Measurements from ENCODE around the gene CCDC194. TPM values are rescaled to one million over a fixed set of nuclear protein-coding genes. Genes with fewer than 3 reads are reported as not detected.

Gene CCDC194
- total and polyA plus RNA-seq, 2 of the 13 experiments (the other 11 are each of a cell fraction or from before 2014, with no cell fraction given): 0.13 to 0.21 TPM

DNA sequence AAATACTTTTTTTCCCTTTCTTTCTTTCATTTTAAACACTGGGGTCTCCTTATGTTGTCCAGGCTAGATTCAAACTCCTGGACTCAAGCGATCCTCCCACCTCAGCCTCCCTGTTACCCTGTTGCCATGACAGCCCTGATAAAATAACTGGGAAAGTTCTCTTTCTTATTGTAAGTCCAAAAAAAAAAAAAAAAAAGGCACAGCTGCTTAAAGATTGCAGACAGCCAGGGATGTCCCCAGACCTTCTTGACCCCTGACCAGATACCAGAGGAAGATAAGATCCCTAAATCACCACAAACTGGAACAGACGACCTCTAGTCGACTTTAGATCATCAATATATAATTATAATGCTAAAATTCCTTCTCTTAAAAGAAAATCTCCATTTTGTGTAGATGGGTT, 24.7 kb upstream of the CCDC194 start:
- no peaks in the 10 kb centered on the region for H3K27me3 ChIP-seq (ENCODE audit: control insufficient read depth in 1 of 2, insufficient read depth in 2 of 2, low read length in 2 of 2)
- no peak overlapping the region for H2AFZ ChIP-seq (ENCODE audit: low read length)
- H3K27ac ChIP-seq (ENCODE audit: extremely low read length, insufficient read depth, low read length): peak overlapping the region; percentile 65
- ATAC-seq (no peak), DNase-seq (ENCODE audit: low spot score) (no peak), FAIRE-seq (no peak)
- CTCF ChIA-PET (ENCODE audit: low intra/inter-chr PET ratio, low total read pairs): no interaction called here
- peaks cover 17% of the 10 kb centered on the region for H3K4me1 ChIP-seq (ENCODE audit: insufficient read depth, low read length)
- H3K4me3 ChIP-seq (replicated peaks in 1 of 3; ENCODE audit: insufficient read depth in 1 of 3, low read depth in 2 of 3, low read length in 3 of 3): peak overlapping the region in 2 of 3 experiments; percentile 62 to 82; a peak in 2 of 6 replicates
- POLR2A ChIA-PET: interaction anchor here (1.8 to 2.0 kb wide), 3 partner anchors 12 to 109 kb away, joined by 5 to 76 read pairs (median 5); partner anchors contain the start of genes BST2 and DDA1
- 82% methylated on average over 3 of the region's 3 CpGs for WGBS (ENCODE audit: low lambda C conversion rate)
- H3K4me2 ChIP-seq (ENCODE audit: low read depth, low read length): peak overlapping the region; percentile 91
- TF ChIP-seq SYNCRIP (IDR thresholded peaks at IDR 0.05; ENCODE audit: insufficient read depth, low read depth, low read length) (no peak), BRCA1 (CRISPR knock-in tag; IDR thresholded peaks at IDR 0.05) (no peak)
- no peaks in the 10 kb centered on the region for H4K20me1 ChIP-seq (ENCODE audit: insufficient read depth, low read length)
- no peaks in the 10 kb centered on the region for H3K9me3 ChIP-seq (ENCODE audit: low read length)
- intact Hi-C loops (cut with micrococcal nuclease; ENCODE audit: unreplicated experiment) (loop anchor here (1.0 kb wide), 1 partner anchor 13 kb away; the partner anchor contains the start of gene BST2), in situ Hi-C loops (cut with HindIII; ENCODE audit: extremely low pct_ligation_motif_present, low pct_unique_long_range_greater_than_20kb) (no loop called here)
- peaks cover 1 to 17% of the 10 kb centered on the region in 2 experiments; a peak in 2 of 5 replicates for H3K36me3 ChIP-seq (replicated peaks in 1 of 2; ENCODE audit: control insufficient read depth in 1 of 2, insufficient read depth in 2 of 2, low read length in 2 of 2)
- H3K79me2 ChIP-seq (ENCODE audit: insufficient read depth, low read length): no peaks in the 10 kb centered on the region
- H3K9ac ChIP-seq (ENCODE audit: insufficient read depth, low read depth, low read length): peak overlapping the region; percentile 69
- BruUV-seq (replicated peaks): no TSS peak

DNA sequence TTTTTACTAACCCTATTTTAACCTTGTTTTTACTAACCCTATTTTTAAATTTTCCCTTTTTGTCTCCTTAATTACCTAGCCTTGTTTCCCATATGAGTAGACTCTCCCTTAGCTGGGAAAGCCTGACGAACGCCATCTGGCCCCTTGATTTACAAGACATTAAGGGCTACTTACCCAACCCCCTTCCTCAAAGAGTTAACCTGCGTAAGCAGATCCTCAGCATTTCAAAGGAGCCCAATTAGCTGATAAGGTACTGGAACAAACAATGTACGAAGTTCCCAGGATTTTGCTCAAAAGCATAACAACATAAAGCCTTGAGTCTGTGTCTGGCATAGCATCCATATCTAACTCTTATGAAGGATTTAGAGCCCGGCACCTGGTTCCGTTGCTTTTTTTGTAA, 21.1 kb upstream of the CCDC194 start:
- ATAC-seq (no peak), FAIRE-seq (no peak), DNase-seq (ENCODE audit: low spot score) (no peak)
- 96% methylated on average over 6 of the region's 6 CpGs for WGBS (ENCODE audit: low lambda C conversion rate)
- H3K4me3 ChIP-seq (replicated peaks in 1 of 3; ENCODE audit: insufficient read depth in 1 of 3, low read depth in 2 of 3, low read length in 3 of 3): no peak overlapping the region
- no peak overlapping the region for H2AFZ ChIP-seq (ENCODE audit: low read length)
- no peaks in the 10 kb centered on the region for H3K27me3 ChIP-seq (ENCODE audit: control insufficient read depth in 1 of 2, insufficient read depth in 2 of 2, low read length in 2 of 2)
- POLR2A ChIA-PET: interaction anchor here (1.0 kb wide), 1 partner anchor 9 kb away, joined by 3 read pairs; no protein-coding TSS in a partner anchor
- H3K4me2 ChIP-seq (ENCODE audit: low read depth, low read length): no peak overlapping the region
- CTCF ChIA-PET (ENCODE audit: low intra/inter-chr PET ratio, low total read pairs): no interaction called here
- H3K27ac ChIP-seq (ENCODE audit: extremely low read length, insufficient read depth, low read length): no peak overlapping the region
- in situ Hi-C loops (cut with HindIII; ENCODE audit: extremely low pct_ligation_motif_present, low pct_unique_long_range_greater_than_20kb) (no loop called here), intact Hi-C loops (cut with micrococcal nuclease; ENCODE audit: unreplicated experiment) (no loop called here)
- TSS peak; percentile 61 for BruUV-seq (replicated peaks)
- no peak overlapping the region for H3K9ac ChIP-seq (ENCODE audit: insufficient read depth, low read depth, low read length)
- H3K9me3 ChIP-seq (ENCODE audit: low read length): no peaks in the 10 kb centered on the region
- H3K36me3 ChIP-seq (replicated peaks in 1 of 2; ENCODE audit: control insufficient read depth in 1 of 2, insufficient read depth in 2 of 2, low read length in 2 of 2): peaks cover 4 to 32% of the 10 kb centered on the region in 2 experiments; a peak in 3 of 5 replicates
- peaks cover 9% of the 10 kb centered on the region for H3K4me1 ChIP-seq (ENCODE audit: insufficient read depth, low read length)
- H4K20me1 ChIP-seq (ENCODE audit: insufficient read depth, low read length): no peaks in the 10 kb centered on the region
- no peaks in the 10 kb centered on the region for H3K79me2 ChIP-seq (ENCODE audit: insufficient read depth, low read length)
- no peak for TF ChIP-seq ZMYM4 (CRISPR knock-in tag; IDR thresholded peaks at IDR 0.05)
- TF ChIP-seq, protein P1, sequence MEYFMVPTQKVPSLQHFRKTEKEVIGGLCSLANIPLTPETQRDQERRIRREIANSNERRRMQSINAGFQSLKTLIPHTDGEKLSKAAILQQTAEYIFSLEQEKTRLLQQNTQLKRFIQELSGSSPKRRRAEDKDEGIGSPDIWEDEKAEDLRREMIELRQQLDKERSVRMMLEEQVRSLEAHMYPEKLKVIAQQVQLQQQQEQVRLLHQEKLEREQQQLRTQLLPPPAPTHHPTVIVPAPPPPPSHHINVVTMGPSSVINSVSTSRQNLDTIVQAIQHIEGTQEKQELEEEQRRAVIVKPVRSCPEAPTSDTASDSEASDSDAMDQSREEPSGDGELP (IDR thresholded peaks at IDR 0.05; ENCODE audit: borderline replicate concordance, low read depth): no peak
- no peak for TF ChIP-seq ZC3H4 (CRISPR knock-in tag; IDR thresholded peaks at IDR 0.05; ENCODE audit: borderline replicate concordance)
- no peak for TF ChIP-seq RORA (CRISPR knock-in tag; IDR thresholded peaks at IDR 0.05)
- TF ChIP-seq PHF5A (CRISPR knock-in tag; IDR thresholded peaks at IDR 0.05; ENCODE audit: low read depth, unreplicated experiment): no peak
- TF ChIP-seq ZKSCAN5 (CRISPR knock-in tag; IDR thresholded peaks at IDR 0.05): no peak
- no peak for TF ChIP-seq DR1 (CRISPR knock-in tag; IDR thresholded peaks at IDR 0.05)
- TF ChIP-seq GLI4 (CRISPR knock-in tag; IDR thresholded peaks at IDR 0.05; ENCODE audit: borderline replicate concordance): no peak
- TF ChIP-seq, protein P2, sequence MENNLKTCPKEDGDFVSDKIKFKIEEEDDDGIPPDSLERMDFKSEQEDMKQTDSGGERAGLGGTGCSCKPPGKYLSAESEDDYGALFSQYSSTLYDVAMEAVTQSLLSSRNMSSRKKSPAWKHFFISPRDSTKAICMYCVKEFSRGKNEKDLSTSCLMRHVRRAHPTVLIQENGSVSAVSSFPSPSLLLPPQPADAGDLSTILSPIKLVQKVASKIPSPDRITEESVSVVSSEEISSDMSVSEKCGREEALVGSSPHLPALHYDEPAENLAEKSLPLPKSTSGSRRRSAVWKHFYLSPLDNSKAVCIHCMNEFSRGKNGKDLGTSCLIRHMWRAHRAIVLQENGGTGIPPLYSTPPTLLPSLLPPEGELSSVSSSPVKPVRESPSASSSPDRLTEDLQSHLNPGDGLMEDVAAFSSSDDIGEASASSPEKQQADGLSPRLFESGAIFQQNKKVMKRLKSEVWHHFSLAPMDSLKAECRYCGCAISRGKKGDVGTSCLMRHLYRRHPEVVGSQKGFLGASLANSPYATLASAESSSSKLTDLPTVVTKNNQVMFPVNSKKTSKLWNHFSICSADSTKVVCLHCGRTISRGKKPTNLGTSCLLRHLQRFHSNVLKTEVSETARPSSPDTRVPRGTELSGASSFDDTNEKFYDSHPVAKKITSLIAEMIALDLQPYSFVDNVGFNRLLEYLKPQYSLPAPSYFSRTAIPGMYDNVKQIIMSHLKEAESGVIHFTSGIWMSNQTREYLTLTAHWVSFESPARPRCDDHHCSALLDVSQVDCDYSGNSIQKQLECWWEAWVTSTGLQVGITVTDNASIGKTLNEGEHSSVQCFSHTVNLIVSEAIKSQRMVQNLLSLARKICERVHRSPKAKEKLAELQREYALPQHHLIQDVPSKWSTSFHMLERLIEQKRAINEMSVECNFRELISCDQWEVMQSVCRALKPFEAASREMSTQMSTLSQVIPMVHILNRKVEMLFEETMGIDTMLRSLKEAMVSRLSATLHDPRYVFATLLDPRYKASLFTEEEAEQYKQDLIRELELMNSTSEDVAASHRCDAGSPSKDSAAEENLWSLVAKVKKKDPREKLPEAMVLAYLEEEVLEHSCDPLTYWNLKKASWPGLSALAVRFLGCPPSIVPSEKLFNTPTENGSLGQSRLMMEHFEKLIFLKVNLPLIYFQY (CRISPR knock-in tag; IDR thresholded peaks at IDR 0.05; ENCODE audit: borderline replicate concordance): no peak
- TF ChIP-seq, protein P3, sequence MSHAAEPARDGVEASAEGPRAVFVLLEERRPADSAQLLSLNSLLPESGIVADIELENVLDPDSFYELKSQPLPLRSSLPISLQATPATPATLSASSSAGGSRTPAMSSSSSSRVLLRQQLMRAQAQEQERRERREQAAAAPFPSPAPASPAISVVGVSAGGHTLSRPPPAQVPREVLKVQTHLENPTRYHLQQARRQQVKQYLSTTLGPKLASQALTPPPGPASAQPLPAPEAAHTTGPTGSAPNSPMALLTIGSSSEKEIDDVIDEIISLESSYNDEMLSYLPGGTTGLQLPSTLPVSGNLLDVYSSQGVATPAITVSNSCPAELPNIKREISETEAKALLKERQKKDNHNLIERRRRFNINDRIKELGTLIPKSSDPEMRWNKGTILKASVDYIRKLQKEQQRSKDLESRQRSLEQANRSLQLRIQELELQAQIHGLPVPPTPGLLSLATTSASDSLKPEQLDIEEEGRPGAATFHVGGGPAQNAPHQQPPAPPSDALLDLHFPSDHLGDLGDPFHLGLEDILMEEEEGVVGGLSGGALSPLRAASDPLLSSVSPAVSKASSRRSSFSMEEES (CRISPR knock-in tag; IDR thresholded peaks at IDR 0.05): no peak
